GM12878 (cell line): Measurements from ENCODE around the gene ATXN7L1. TPM values are rescaled to one million over a fixed set of nuclear protein-coding genes. Genes with fewer than 3 reads are reported as not detected.
A peak's percentile ranks its signal among the peaks of the same experiment; 100 is the strongest.

ENCODE experiments used
- ATF7 ChIP-seq: fragments of 450-650 bp; IDR thresholded peaks from 2 replicates; pipeline ENCODE4 v1.6.1; 2016; ENCODE audit warnings: low read depth, mild to moderate bottlenecking
- CHD1 ChIP-seq: IDR thresholded peaks from 2 replicates; pipeline ENCODE4 v1.6.1; 2012; ENCODE audit warnings: low read depth, low read length, improper control_type of control experiment
- CUX1 ChIP-seq: IDR thresholded peaks from 2 replicates; pipeline ENCODE4 v1.6.1; 2012; ENCODE audit warnings: improper control_type of control experiment, low read depth, low read length; ENCODE audit not compliant: insufficient replicate concordance
- IKZF1 ChIP-seq: fragments of 450-650 bp; conservative IDR thresholded peaks from 2 replicates; pipeline ENCODE4 v1.6.1; 2017; ENCODE audit warnings: antibody characterized with exemption, mild to moderate bottlenecking
- SUPT20H ChIP-seq: IDR thresholded peaks from 2 replicates; pipeline ENCODE4 v1.6.1; 2011; ENCODE audit warnings: low read depth, mild to moderate bottlenecking, low read length, moderate library complexity, borderline replicate concordance; ENCODE audit not compliant: control insufficient read depth
- ZNF24 ChIP-seq: fragments of 450-650 bp; IDR thresholded peaks from 2 replicates; pipeline ENCODE4 v1.6.1; 2017; ENCODE audit warnings: antibody characterized with exemption, mild to moderate bottlenecking
- ZNF384 ChIP-seq: IDR thresholded peaks from 2 replicates; pipeline ENCODE4 v1.6.1; 2012; ENCODE audit warnings: low read depth, mild to moderate bottlenecking, low read length, improper control_type of control experiment, borderline replicate concordance
- ZNF687 ChIP-seq: fragments of 450-650 bp; IDR thresholded peaks from 2 replicates; pipeline ENCODE4 v1.6.1; 2017; ENCODE audit warnings: mild to moderate bottlenecking, moderate library complexity
- polyA plus RNA-seq, 11 experiments: library from polyadenylated mRNA; depleted of rRNA in 4 of 11; unstranded in 6 of 11; stranded (reverse) in 5 of 11; fragments of >200 nt; fragmentation: Nextera tagmentation in 4 of 11; fragmentation: Illumina TruSeq in 1 of 11; extraction: Ambion mirVana in 4 of 11; extraction: Trizol in 1 of 11; gene quantifications; 1 replicate in 1 of 11; 2 replicates in 10 of 11; pipeline versions ENCODE4 v1.2.1 to v1.2.3, GENCODE V29; 2011 to 2016; ENCODE audit warnings: inconsistent platforms in 2 of 11, missing spikeins in 2 of 11, low read depth in 1 of 11
- total RNA-seq, 4 experiments: library from RNA; depleted of rRNA in 3 of 4; stranded (reverse); fragments of >200 nt in 3 of 4; fragmentation: Illumina TruSeq in 1 of 4; extraction: Trizol in 1 of 4; gene quantifications; 2 replicates each; pipeline versions ENCODE4 v1.2.1 to v1.2.3, GENCODE V29; 2013 to 2021

ATXN7L1 gene
- total and polyA plus RNA-seq, 10 of the 15 experiments (the other 5 are each of a cell fraction or from before 2014, with no cell fraction given): 0.40 to 2.9 (median 1.2) TPM

GRCh38 chr7:105773030-105773460 lies 103.4 kb downstream of the ATXN7L1 start (continued):
- peak; percentile 83 for TF ChIP-seq CUX1
- TF ChIP-seq CHD1: no peak
- 0 out of 2 replicates have a peak, but pooled peaks have one; percentile 18 for TF ChIP-seq ZNF384
- peak; percentile 64 for TF ChIP-seq ZNF687
- TF ChIP-seq ZNF24: 0 out of 2 replicates have a peak, but pooled peaks have one; percentile 16
- peak; percentile 64; the same call in 1 of the 2 replicates for TF ChIP-seq IKZF1
- TF ChIP-seq SUPT20H: no peak
- peak; percentile 42; the same call in 1 of the 2 replicates for TF ChIP-seq ATF7
